ENCODE measurements around the gene LRP1B.

The LRP1B gene

GRCh38 chr2:141151611-141152286, 979.1 kb downstream of the LRP1B start:
- DNase-seq (ENCODE audit: low read depth in 2 of 2) = no peak

DNA sequence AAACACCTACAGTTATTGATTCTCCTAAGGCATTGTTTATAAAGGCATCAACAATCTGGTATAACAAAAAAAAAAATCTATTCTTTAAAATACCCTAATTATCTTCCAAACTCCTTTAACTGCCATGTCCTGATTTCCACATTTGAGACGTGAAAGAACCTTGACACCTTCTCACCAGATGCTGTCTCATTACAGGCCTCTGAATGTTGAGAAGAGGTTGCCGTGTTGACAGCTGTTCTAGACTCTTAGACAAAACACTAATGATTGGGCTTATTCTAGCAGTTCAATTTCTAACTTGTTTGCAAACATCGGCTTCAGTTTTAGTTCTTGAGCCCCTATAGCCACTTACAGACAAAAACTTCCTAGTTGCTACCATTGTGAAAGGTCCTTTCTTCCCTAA, 988.8 kb downstream of the LRP1B start:
- no peak for DNase-seq (ENCODE audit: low read depth in 2 of 2)

- DNase-seq (ENCODE audit: low read depth in 2 of 2) = no peak
Observed at GRCh38 chr2:141137122-141137693, 993.6 kb downstream of the LRP1B start.

- no peak for DNase-seq (ENCODE audit: low read depth in 2 of 2)
Observed at GRCh38 chr2:141133883-141134282, 996.9 kb downstream of the LRP1B start.

DNA sequence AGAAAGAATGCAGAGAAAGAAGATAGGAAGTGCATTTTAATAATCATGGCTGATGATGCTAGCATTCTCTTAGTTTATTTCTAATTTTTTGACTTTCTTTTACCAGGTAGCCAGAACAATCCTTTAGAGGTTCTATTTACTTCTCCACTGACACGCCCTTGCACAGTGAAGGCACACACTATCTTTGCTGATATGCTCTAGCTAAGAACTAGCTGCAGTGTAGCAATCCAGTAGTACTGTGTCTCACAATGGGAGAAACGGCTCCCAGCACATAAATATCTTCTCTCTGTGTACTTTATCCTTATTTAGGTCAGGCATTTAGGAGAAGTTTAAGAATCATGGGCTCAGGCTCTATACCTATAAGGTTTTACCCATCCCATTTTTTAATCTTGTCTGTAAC, 1005.4 kb downstream of the LRP1B start:
- DNase-seq (ENCODE audit: low read depth in 2 of 2) = no peak

GRCh38 chr2:141118836-141119235, 1012.0 kb downstream of the LRP1B start:
- DNase-seq (ENCODE audit: low read depth in 2 of 2) = no peak

DNA sequence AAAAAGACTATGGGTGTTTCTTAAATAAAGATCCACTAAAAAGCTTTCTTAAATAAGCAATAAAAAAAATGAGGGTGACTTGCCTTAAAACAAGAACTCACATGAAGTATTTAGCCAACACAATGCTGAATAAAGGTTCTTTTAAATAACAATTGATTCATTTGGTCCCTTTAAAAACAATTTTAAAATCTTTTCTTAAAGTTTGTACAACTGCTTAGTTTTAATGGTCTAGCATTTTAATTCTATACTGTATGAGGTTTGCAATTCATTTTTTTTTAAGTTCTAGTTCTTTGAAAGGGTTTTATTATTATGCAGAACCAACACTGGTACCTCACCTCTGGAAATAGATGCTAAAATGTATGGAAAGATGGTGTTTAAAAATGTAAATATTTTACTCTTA, 1017.5 kb downstream of the LRP1B start:
- DNase-seq (ENCODE audit: low read depth in 2 of 2) = no peak

DNA sequence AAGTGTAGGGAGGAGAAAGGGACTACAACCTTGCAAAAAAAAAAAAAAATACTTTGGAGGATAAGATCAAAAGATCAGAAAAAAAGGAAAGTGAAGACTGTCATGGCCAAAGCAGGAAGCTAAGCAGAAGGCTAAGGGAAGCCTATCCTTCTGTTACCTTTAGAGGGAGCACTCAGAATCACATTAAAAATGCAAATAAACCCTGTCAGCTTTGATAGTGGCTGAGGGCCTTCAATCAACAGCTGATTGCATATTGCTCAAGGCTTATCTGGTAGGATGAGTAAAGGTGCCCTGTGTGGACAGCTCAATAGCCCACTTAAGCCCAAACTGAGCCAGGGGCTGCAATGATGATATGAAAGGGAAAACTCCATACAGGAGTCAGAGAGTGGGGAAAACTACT, 1021.2 kb downstream of the LRP1B start:
- DNase-seq (ENCODE audit: low read depth in 2 of 2) = no peak

DNA sequence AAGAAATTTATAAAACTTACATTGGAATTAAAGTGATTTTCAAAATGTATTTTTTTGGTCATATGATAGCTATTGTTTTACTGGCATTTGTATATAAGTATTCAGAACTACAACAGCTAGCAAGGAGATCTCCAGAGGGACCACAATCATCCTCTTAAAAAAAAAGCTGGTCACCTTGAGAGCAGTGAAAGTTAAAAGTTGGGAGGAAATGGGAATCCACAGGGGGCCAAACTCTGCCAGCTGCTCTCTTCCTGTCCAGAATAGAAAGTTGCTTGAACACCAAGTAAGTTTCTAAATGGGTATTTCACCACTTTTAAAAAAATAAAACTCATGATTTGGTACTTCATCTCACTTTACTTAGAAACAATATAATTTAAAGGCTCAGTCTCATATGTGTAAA, 1025.1 kb downstream of the LRP1B start:
- no peak for DNase-seq (ENCODE audit: low read depth in 2 of 2)

GRCh38 chr2:141103216-141103615, 1027.6 kb downstream of the LRP1B start:
- no peak for DNase-seq (ENCODE audit: low read depth in 2 of 2)

- DNase-seq (ENCODE audit: low read depth in 2 of 2) = no peak
Observed at GRCh38 chr2:141079231-141079630, 1051.6 kb downstream of the LRP1B start.

- DNase-seq (ENCODE audit: low read depth in 2 of 2) = no peak
Observed at GRCh38 chr2:141075753-141076152, 1055.1 kb downstream of the LRP1B start.

DNA sequence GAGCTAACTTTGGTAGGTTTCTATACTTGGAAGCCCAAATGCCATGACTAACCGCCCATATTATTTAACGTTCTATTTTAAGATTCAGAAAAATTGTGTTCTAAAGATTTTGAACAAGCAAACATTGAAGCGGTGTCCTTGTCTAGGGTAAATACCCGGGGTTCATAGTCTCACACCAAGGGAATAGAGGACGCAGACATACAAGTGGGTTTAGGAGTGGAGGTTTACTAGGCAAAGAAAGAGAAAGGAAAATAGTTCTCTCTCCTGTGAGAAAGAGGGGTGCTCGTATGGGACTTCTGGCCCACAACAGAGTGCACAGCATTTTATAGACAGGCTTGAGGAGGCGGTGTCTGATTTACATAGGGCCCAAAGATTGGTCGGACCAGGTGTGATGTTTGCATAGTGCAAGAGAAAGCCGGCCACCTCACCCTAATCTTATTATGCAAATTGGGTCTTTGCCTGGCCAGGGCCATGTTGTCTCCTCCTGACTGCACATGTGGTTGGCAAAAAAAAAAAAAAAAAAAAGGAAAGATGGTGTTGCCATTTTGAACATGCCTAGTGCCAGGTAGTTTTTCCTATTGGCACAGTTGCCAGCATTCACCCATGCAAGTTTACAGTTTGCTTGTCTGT, 1062.6 kb downstream of the LRP1B start:
- no peak for DNase-seq (ENCODE audit: low read depth in 2 of 2)

- no peak for DNase-seq (ENCODE audit: low read depth in 2 of 2)
Observed at GRCh38 chr2:141065042-141065441, 1065.8 kb downstream of the LRP1B start.

GRCh38 chr2:141063406-141063805, 1067.4 kb downstream of the LRP1B start:
- no peak for DNase-seq (ENCODE audit: low read depth in 2 of 2)

DNA sequence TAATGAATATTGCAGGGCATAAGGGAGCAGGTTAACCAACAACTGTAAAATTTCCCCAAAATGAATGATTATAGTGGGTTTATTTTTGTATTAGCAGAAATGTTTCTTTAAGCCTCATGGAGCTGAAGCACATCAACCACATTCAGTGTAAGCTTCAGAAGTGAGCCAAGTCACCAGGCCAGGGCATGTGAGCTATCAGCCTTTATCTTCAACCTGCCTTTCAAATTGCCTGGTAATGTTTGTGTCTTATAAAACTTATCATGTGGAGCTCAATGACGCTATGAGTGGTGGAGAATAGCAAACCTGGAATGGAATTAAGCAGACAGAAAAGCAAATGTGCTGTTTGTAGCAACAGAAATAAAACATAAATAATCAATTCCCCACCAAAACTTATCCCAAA, 1068.4 kb downstream of the LRP1B start:
- no peak for DNase-seq (ENCODE audit: low read depth in 2 of 2)

GRCh38 chr2:141062031-141062430, 1068.8 kb downstream of the LRP1B start:
- no peak for DNase-seq (ENCODE audit: low read depth in 2 of 2)

GRCh38 chr2:141058556-141058955, 1072.3 kb downstream of the LRP1B start:
- no peak for DNase-seq (ENCODE audit: low read depth in 2 of 2)

DNA sequence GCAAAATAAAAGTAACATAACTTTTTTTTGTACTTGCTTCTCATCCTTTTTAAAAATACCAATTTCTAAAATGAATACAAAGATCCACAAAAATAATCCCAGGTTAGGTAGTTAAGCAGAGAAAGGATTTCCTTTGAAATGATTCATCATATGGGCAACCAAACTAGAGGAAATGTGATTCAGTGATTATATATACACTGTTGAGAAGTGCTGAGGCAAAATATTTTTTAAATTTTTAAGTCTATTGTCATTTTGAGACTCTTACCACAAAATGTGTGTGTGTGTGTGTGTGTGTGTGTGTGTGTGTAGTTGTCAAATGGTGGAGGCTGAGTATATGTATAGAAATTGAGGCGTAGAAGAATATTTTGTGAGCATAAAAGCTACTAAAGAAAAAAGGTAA, 1075.3 kb downstream of the LRP1B start:
- DNase-seq (ENCODE audit: low read depth in 2 of 2) = no peak

GRCh38 chr2:141048951-141049350, 1081.9 kb downstream of the LRP1B start:
- DNase-seq (ENCODE audit: low read depth in 2 of 2) = no peak

- DNase-seq (ENCODE audit: low read depth in 2 of 2) = no peak
Observed at GRCh38 chr2:141041281-141041680, 1089.5 kb downstream of the LRP1B start.

DNA sequence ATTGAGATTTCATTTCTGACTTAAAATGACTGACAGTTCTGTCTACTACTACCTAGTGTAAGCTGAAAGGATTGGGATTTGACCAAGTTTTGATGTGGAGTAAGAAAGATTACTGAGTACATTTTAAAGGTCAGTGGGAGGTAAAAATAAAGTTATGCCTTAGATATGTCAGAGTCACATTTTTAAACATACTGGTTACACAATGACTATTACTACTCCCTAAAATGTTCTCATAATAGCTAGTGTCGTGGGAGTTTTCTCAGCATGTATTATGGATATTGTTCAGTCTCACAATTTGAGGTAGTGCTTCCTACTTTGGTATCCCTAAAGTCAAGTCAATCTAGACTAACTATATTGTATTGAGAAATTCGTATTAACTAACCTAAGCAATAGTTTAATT, 1092.5 kb downstream of the LRP1B start:
- DNase-seq (ENCODE audit: low read depth in 2 of 2) = no peak

GRCh38 chr2:141037361-141037760, 1093.5 kb downstream of the LRP1B start:
- DNase-seq (ENCODE audit: low read depth in 2 of 2) = no peak

Measured in stimulated activated CD8-positive, alpha-beta memory T cell treated with anti-CD3 and anti-CD28 coated beads, Interleukin-7, amount 100 ng/mL, for 1 hour (primary cell).